Activated T-helper 1 cell treated with anti-CD3 and anti-CD28 coated beads, Interleukin-12 subunit alpha, Interleukin-12 subunit beta, Interleukin-2, Interleukin-4 antibody, amounts not matched to agents 30 ng/mL and 10 ng/mL and 1 ng/mL, durations not matched to agents 14 hours and 24 hours and 36 hours (primary cell): ENCODE results near the gene SRRM4. TPM values are rescaled to one million over a fixed set of nuclear protein-coding genes. Genes with fewer than 3 reads are reported as not detected.
"Not testable (repeated sequence)": the region's sequence is repeated elsewhere in the genome, so short reads cannot be mapped to it uniquely, and the experiment has no call there.

Experiments used
- DNase-seq: peaks from one replicate; pipeline ENCODE4 v3.0.0; 2021; ENCODE audit warnings: low spot score
- H3K27ac Mint-ChIP-seq: one replicate; pipeline ENCODE4 v1.8.0; 2021; ENCODE audit warnings: mild to moderate bottlenecking, mixed read lengths
- H3K27me3 Mint-ChIP-seq: one replicate; pipeline ENCODE4 v1.8.0; 2022; ENCODE audit warnings: mild to moderate bottlenecking, moderate library complexity, mixed read lengths; ENCODE audit not compliant: insufficient read depth
- H3K36me3 Mint-ChIP-seq: one replicate; pipeline ENCODE4 v1.8.0; 2021; ENCODE audit warnings: low read depth, mixed read lengths
- H3K4me1 Mint-ChIP-seq: one replicate; pipeline ENCODE4 v1.8.0; 2021; ENCODE audit warnings: low read depth, mixed read lengths
- H3K4me3 Mint-ChIP-seq: one replicate; pipeline ENCODE4 v1.8.0; 2021; ENCODE audit warnings: mild to moderate bottlenecking, moderate library complexity, mixed read lengths
- H3K9me3 Mint-ChIP-seq: one replicate; pipeline ENCODE4 v1.8.0; 2021; ENCODE audit warnings: mixed read lengths
- intact Hi-C: fragments of 100-400 bp; cut with micrococcal nuclease; formaldehyde crosslinking; loops from one replicate; pipeline ENCODE4 v1.15.1; 2024
- total RNA-seq: library from RNA; stranded (reverse); gene quantifications from 2 replicates; pipeline ENCODE4 v1.2.3, GENCODE V29; 2022

SRRM4 gene
- total RNA-seq, 1 donor from 2014 or later: not detected

- H3K9me3 Mint-ChIP-seq: no peaks in the 10 kb centered on the region
- H3K27ac Mint-ChIP-seq: no peak overlapping the region
- H3K4me1 Mint-ChIP-seq: no peaks in the 10 kb centered on the region
- no peak for DNase-seq
- H3K36me3 Mint-ChIP-seq: no peaks in the 10 kb centered on the region
- H3K4me3 Mint-ChIP-seq: no peak overlapping the region
- H3K27me3 Mint-ChIP-seq: peaks cover 13% of the 10 kb centered on the region
- intact Hi-C loops: no loop called here
These were observed 1.8 kb downstream of the SRRM4 start for GRCh38 chr12:118982984-118983761.

- intact Hi-C loops: no loop called here
- Mint-ChIP-seq H3K9me3 (no peaks in the 10 kb centered on the region), H3K4me1 (no peaks in the 10 kb centered on the region), H3K36me3 (no peaks in the 10 kb centered on the region), H3K4me3 (no peak overlapping the region), H3K27me3 (peaks cover 13% of the 10 kb centered on the region), H3K27ac (no peak overlapping the region)
- DNase-seq: no peak
These were observed 3.0 kb downstream of the SRRM4 start for GRCh38 chr12:118984161-118984943.

DNA sequence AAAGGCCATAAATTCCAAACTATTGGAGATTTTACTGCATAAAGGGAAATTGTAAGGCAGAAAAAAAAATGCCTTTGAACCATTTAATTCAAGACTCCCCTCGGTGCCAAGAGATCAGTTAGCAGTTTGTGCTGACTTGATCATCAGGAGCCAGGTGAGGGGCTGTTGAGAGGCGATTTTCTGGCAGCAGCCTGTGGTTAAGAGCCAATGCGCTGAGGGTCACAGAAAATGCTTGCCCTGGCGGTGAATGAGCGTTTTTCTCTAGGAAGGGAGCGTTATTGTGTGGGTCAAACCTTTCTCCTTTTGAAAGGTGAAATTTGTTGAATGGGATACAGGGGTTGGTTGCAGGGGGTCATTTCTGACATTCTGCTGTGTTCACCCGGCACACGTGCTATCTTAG, 4.7 kb downstream of the SRRM4 start:
- DNase-seq: no peak
- intact Hi-C loops: no loop called here
- Mint-ChIP-seq H3K4me1 (no peaks in the 10 kb centered on the region), H3K36me3 (no peaks in the 10 kb centered on the region), H3K9me3 (no peaks in the 10 kb centered on the region), H3K27ac (no peak overlapping the region), H3K4me3 (no peak overlapping the region), H3K27me3 (peaks cover 9% of the 10 kb centered on the region)

- Mint-ChIP-seq H3K9me3 (no peaks in the 10 kb centered on the region), H3K4me1 (no peaks in the 10 kb centered on the region), H3K27ac (no peak overlapping the region), H3K4me3 (no peak overlapping the region), H3K27me3 (no peaks in the 10 kb centered on the region), H3K36me3 (no peaks in the 10 kb centered on the region)
- intact Hi-C loops: no loop called here
- no peak for DNase-seq
These were observed 17.8 kb downstream of the SRRM4 start for GRCh38 chr12:118999107-118999506.

- intact Hi-C loops: no loop called here
- no peak for DNase-seq
- no peak overlapping the region for H3K4me3 Mint-ChIP-seq
- H3K27ac Mint-ChIP-seq: no peak overlapping the region
- no peaks in the 10 kb centered on the region for H3K9me3 Mint-ChIP-seq
- no peaks in the 10 kb centered on the region for H3K4me1 Mint-ChIP-seq
- H3K36me3 Mint-ChIP-seq: no peaks in the 10 kb centered on the region
- H3K27me3 Mint-ChIP-seq: peaks cover 5% of the 10 kb centered on the region
These were observed 23.7 kb downstream of the SRRM4 start for GRCh38 chr12:119005085-119005484.

GRCh38 chr12:119005913-119006312, 24.6 kb downstream of the SRRM4 start:
- Mint-ChIP-seq H3K4me3 (no peak overlapping the region), H3K27me3 (peaks cover 5% of the 10 kb centered on the region), H3K9me3 (no peaks in the 10 kb centered on the region), H3K27ac (no peak overlapping the region), H3K36me3 (no peaks in the 10 kb centered on the region), H3K4me1 (no peaks in the 10 kb centered on the region)
- intact Hi-C loops: no loop called here
- no peak for DNase-seq

GRCh38 chr12:119006746-119007145, 25.4 kb downstream of the SRRM4 start:
- intact Hi-C loops: no loop called here
- H3K36me3 Mint-ChIP-seq: no peaks in the 10 kb centered on the region

GRCh38 chr12:119008273-119008672, 26.9 kb downstream of the SRRM4 start:
- H3K9me3 Mint-ChIP-seq, H3K27ac Mint-ChIP-seq, H3K4me3 Mint-ChIP-seq, H3K36me3 Mint-ChIP-seq, H3K27me3 Mint-ChIP-seq, intact Hi-C loops, DNase-seq, H3K4me1 Mint-ChIP-seq: not testable (repeated sequence)

More at GRCh38 chr12:119006746-119007145, 25.4 kb downstream of the SRRM4 start:
- H3K4me3 Mint-ChIP-seq: no peak overlapping the region
- DNase-seq: no peak
- H3K27ac Mint-ChIP-seq: no peak overlapping the region
- no peaks in the 10 kb centered on the region for H3K4me1 Mint-ChIP-seq
- no peaks in the 10 kb centered on the region for H3K9me3 Mint-ChIP-seq
- peaks cover 5% of the 10 kb centered on the region for H3K27me3 Mint-ChIP-seq

DNA sequence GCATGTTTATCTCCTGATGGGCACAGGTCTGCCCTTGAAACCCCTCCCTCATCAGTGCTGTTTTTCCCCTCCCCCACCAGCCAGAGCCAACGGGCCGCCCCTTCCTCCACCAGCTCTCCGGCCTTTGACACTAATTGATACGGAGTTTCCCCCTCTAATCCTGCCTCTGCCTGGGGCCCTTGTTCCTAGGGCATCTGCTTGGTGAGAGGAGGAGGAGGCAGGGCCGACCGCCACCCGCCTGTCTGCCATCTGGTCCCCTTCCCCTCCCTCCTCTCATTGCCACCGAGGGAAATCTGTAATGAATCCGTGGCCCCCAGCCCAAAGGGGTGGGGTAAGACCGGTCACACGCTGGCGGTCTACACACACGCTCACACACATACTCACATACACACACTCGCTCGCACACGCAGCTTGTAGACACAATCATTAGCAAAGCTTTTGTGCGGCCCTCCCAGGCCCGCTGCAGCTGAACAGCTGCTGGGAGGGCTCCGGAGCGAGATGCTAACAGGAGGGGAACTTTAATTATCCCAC, 27.4 kb downstream of the SRRM4 start:
- Mint-ChIP-seq H3K36me3 (no peaks in the 10 kb centered on the region), H3K4me1 (no peaks in the 10 kb centered on the region), H3K9me3 (no peaks in the 10 kb centered on the region), H3K27ac (no peak overlapping the region), H3K4me3 (no peak overlapping the region), H3K27me3 (peaks cover 5% of the 10 kb centered on the region)
- DNase-seq: no peak
- intact Hi-C loops: no loop called here

GRCh38 chr12:119011231-119011630, 29.9 kb downstream of the SRRM4 start:
- H3K9me3 Mint-ChIP-seq: no peaks in the 10 kb centered on the region
- no peak overlapping the region for H3K27ac Mint-ChIP-seq
- no peak for DNase-seq
- H3K36me3 Mint-ChIP-seq: no peaks in the 10 kb centered on the region
- H3K4me3 Mint-ChIP-seq: no peak overlapping the region
- H3K4me1 Mint-ChIP-seq: no peaks in the 10 kb centered on the region
- peaks cover 5% of the 10 kb centered on the region for H3K27me3 Mint-ChIP-seq
- intact Hi-C loops: no loop called here

DNA sequence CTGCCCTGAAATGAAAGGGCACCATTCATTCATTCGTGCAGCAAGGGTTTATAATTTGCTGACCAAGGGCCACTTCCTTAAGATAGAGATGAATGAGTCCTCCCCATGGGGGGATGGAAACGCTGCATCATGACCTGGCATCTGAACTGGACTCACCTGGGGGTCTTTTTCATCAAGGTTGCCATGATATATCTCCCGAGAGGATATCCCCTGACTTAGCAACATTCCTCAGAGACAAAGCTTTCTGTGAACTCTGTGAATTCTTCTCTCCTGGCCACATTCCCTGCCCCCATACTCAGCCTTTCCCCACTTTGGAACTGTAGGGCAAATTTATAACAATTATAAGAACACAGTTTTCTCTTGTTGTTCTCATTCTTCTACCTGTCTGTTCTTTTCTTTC, 30.8 kb downstream of the SRRM4 start:
- Mint-ChIP-seq H3K4me1 (no peaks in the 10 kb centered on the region), H3K9me3 (no peaks in the 10 kb centered on the region), H3K27me3 (peaks cover 5% of the 10 kb centered on the region), H3K36me3 (no peaks in the 10 kb centered on the region), H3K4me3 (no peak overlapping the region), H3K27ac (no peak overlapping the region)
- intact Hi-C loops: no loop called here
- DNase-seq: no peak

DNA sequence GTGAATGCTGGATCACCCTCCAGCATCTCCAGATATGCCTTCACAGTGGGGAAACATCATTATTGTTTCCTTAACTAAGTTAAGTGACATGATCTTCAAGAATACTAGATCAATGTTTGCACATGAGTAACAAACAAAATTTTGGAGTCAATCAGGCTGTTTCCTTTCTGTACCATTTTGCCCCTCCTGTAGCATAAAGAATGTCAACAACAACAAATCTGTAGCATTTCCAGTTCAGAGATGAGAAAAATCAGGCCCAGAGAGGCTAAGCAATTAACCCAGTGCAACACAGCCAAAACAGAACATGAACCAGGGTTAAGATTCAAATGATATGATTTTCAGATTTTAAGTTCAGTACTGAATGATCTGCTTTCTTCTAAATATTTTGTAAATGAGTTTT, 31.7 kb downstream of the SRRM4 start:
- Mint-ChIP-seq H3K27ac (no peak overlapping the region), H3K9me3 (no peaks in the 10 kb centered on the region), H3K27me3 (peaks cover 5% of the 10 kb centered on the region), H3K4me3 (no peak overlapping the region), H3K4me1 (no peaks in the 10 kb centered on the region), H3K36me3 (no peaks in the 10 kb centered on the region)
- intact Hi-C loops: no loop called here
- DNase-seq: no peak

- no peaks in the 10 kb centered on the region for H3K9me3 Mint-ChIP-seq
- H3K4me1 Mint-ChIP-seq: no peaks in the 10 kb centered on the region
- no peak overlapping the region for H3K27ac Mint-ChIP-seq
- H3K27me3 Mint-ChIP-seq: no peaks in the 10 kb centered on the region
- no peak for DNase-seq
- no peaks in the 10 kb centered on the region for H3K36me3 Mint-ChIP-seq
- no peak overlapping the region for H3K4me3 Mint-ChIP-seq
- intact Hi-C loops: no loop called here
These were observed 33.0 kb downstream of the SRRM4 start for GRCh38 chr12:119014368-119014767.
